HCT116 (cell line): ENCODE results near the gene GJC1. TPM values are rescaled to one million over a fixed set of nuclear protein-coding genes. Genes with fewer than 3 reads are reported as not detected.

Source experiments
- ATAC-seq: fragments of 200-7000 bp; cut with Tn5 transposase; 2 replicates; pipeline ENCODE4 v1.9.1; 2020; ENCODE audit warnings: mild to moderate bottlenecking, moderate library complexity
- BruUV-seq: library from RNA; stranded (reverse); fragments of 400-500 nt; replicated peaks from 2 replicates; lab custom pipeline; 2021; lab: Mats Ljungman, UMichigan
- CTCF ChIA-PET: fragments of 300-600 bp; sonication (Branson Sonifier 250); formaldehyde crosslinking; loops from one replicate; lab custom pipeline; 2021; ENCODE audit warnings: antibody characterized with exemption; lab: Charles Lee
- POLR2A ChIA-PET: fragments of 300-600, 350-600 bp; sonication (Branson Sonifier 250); formaldehyde crosslinking; loops from one replicate; lab custom pipeline; 2021; ENCODE audit warnings: antibody characterized with exemption; lab: Charles Lee
- RAD21 ChIA-PET, 2 experiments: fragments of 300-600 bp; sonication (Branson Sonifier 250); formaldehyde crosslinking; loops; one replicate each; lab custom pipeline; 2023; ENCODE audit warnings: low total read pairs in 2 of 2; ENCODE audit not compliant: uncharacterized antibody in 2 of 2, unreplicated experiment in 2 of 2, low non-redundant PET in 1 of 2; lab: Charles Lee
- DNase-seq: peaks from one replicate; pipeline ENCODE4 v3.0.0-alpha.2; 2010; ENCODE audit warnings: low read depth, low spot score
- H2AFZ ChIP-seq: fragments of 200-600 bp; shearing (Covaris generic), sonication (generic); 2 replicates; pipeline ENCODE4 v1.6.1; 2017; ENCODE audit warnings: low read depth, mixed run types, mixed read lengths, antibody characterized with exemption, low read length; ENCODE audit not compliant: poor library complexity, severe bottlenecking
- H3K27ac ChIP-seq: 2 replicates; pipeline ENCODE4 v1.5.1; 2012; ENCODE audit warnings: low read depth, low read length
- H3K27me3 ChIP-seq: fragments of 200-600 bp; sonication (generic); 2 replicates; pipeline ENCODE4 v1.6.1; 2016; ENCODE audit warnings: mixed run types, low read length, mixed read lengths; ENCODE audit not compliant: insufficient read depth
- H3K36me3 ChIP-seq, 2 experiments: fragments of 200-500 bp in 1 of 2; fragments of 200-600 bp in 1 of 2; sonication (Bioruptor generic) in 1 of 2; sonication (generic) in 1 of 2; 2 replicates each; pipeline versions ENCODE4 v1.5.1 to v1.6.1; 2014 to 2016; ENCODE audit warnings: low read length in 2 of 2, inconsistent platforms in 1 of 2, mixed read lengths in 1 of 2, mixed run types in 1 of 2; ENCODE audit not compliant: insufficient read depth in 2 of 2, control insufficient read depth in 1 of 2
- H3K4me1 ChIP-seq, 2 experiments: fragments of 200-600 bp in 1 of 2; sonication (generic) in 1 of 2; 2 replicates each; pipeline versions ENCODE4 v1.5.1 to v1.6.1; 2012 to 2017; ENCODE audit warnings: low read length in 2 of 2, inconsistent platforms in 1 of 2, mild to moderate bottlenecking in 1 of 2, mixed read lengths in 1 of 2, mixed run types in 1 of 2, moderate library complexity in 1 of 2; ENCODE audit not compliant: insufficient read depth in 2 of 2, control insufficient read depth in 1 of 2
- H3K4me2 ChIP-seq: fragments of 200-600 bp; sonication (generic); 2 replicates; pipeline ENCODE4 v1.6.1; 2017; ENCODE audit warnings: mixed run types, low read length, mixed read lengths
- H3K4me3 ChIP-seq, 2 experiments: fragments of 200-600 bp in 1 of 2; sonication (generic) in 1 of 2; replicated peaks in 1 of 2; 2 replicates each; pipeline ENCODE4 v1.5.1; 2011 to 2016; ENCODE audit warnings: low read length in 2 of 2, control low read depth in 1 of 2, low read depth in 1 of 2, mild to moderate bottlenecking in 1 of 2, mixed read lengths in 1 of 2, mixed run types in 1 of 2
- H3K79me2 ChIP-seq: fragments of 200-600 bp; sonication (generic); 2 replicates; pipeline ENCODE4 v1.6.1; 2017; ENCODE audit warnings: mild to moderate bottlenecking, mixed run types, low read length, moderate library complexity, mixed read lengths; ENCODE audit not compliant: insufficient read depth
- H3K9ac ChIP-seq: fragments of 200-600 bp; sonication (generic); 2 replicates; pipeline ENCODE4 v1.6.1; 2016; ENCODE audit warnings: low read length, mixed read lengths
- H3K9me2 ChIP-seq: fragments of 200-600 bp; sonication (generic), shearing (Covaris generic); 2 replicates; pipeline ENCODE4 v1.6.1; 2017; ENCODE audit warnings: mixed run types, mild to moderate bottlenecking, moderate library complexity; ENCODE audit not compliant: insufficient read depth
- H3K9me3 ChIP-seq, 2 experiments: fragments of 200-500 bp in 1 of 2; fragments of 200-600 bp in 1 of 2; sonication (Bioruptor generic) in 1 of 2; sonication (generic) in 1 of 2; 2 replicates each; pipeline ENCODE4 v1.6.1; 2014 to 2017; ENCODE audit warnings: low read length in 2 of 2, mixed read lengths in 2 of 2, inconsistent platforms in 1 of 2, low read depth in 1 of 2, mild to moderate bottlenecking in 1 of 2, mixed run types in 1 of 2, moderate library complexity in 1 of 2; ENCODE audit not compliant: control insufficient read depth in 1 of 2, insufficient read depth in 1 of 2
- H4K20me1 ChIP-seq: fragments of 200-600 bp; sonication (generic), shearing (Covaris generic); 2 replicates; pipeline ENCODE4 v1.6.1; 2017; ENCODE audit warnings: mixed run types, mild to moderate bottlenecking, moderate library complexity; ENCODE audit not compliant: insufficient read depth
- ATF3 ChIP-seq: IDR thresholded peaks from 2 replicates; pipeline ENCODE4 v1.6.1; 2012
- CBX3 ChIP-seq: IDR thresholded peaks from 2 replicates; pipeline ENCODE4 v1.6.1; 2012; ENCODE audit warnings: low read depth
- CEBPB ChIP-seq: IDR thresholded peaks from 2 replicates; pipeline ENCODE4 v1.6.1; 2012; ENCODE audit warnings: low read depth
- CTCF ChIP-seq, 3 experiments: fragments of 200-600 bp in 1 of 3; sonication (generic) in 1 of 3; IDR thresholded peaks in 2 of 3; conservative IDR thresholded peaks in 1 of 3; 2 replicates each; pipeline ENCODE4 v1.5.1; 2012 to 2017; ENCODE audit warnings: low read depth in 2 of 3, low read length in 2 of 3, antibody characterized with exemption in 1 of 3, borderline replicate concordance in 1 of 3, control low read depth in 1 of 3, mild to moderate bottlenecking in 1 of 3, mixed read lengths in 1 of 3, mixed run types in 1 of 3, moderate library complexity in 1 of 3; ENCODE audit not compliant: insufficient read depth in 1 of 3
- EGR1 ChIP-seq: IDR thresholded peaks from 2 replicates; pipeline ENCODE4 v1.6.1; 2012; ENCODE audit warnings: low read depth
- EZH2 ChIP-seq: fragments of 200-600 bp; sonication (generic); IDR thresholded peaks from 2 replicates; pipeline ENCODE4 v1.6.1; 2017; ENCODE audit warnings: antibody characterized with exemption, mixed run types
- EZH2phosphoT487 ChIP-seq: fragments of 200-600 bp; IDR thresholded peaks from 2 replicates; pipeline ENCODE4 v1.6.1; 2018; ENCODE audit warnings: antibody characterized with exemption, borderline replicate concordance
- POLR2A ChIP-seq: IDR thresholded peaks from 2 replicates; pipeline ENCODE4 v1.7.0; 2011; ENCODE audit warnings: borderline replicate concordance; ENCODE audit not compliant: insufficient read depth, insufficient read length; ENCODE audit errors: extremely low read depth
- POLR2AphosphoS5 ChIP-seq: IDR thresholded peaks from 2 replicates; pipeline ENCODE4 v1.6.1; 2011; ENCODE audit warnings: mild to moderate bottlenecking, low read depth, low read length, moderate library complexity
- REST ChIP-seq: IDR thresholded peaks from 2 replicates; pipeline ENCODE4 v1.6.1; 2012; ENCODE audit warnings: low read depth
- SIN3A ChIP-seq: IDR thresholded peaks from 2 replicates; pipeline ENCODE4 v1.6.1; 2012; ENCODE audit warnings: low read depth
- TCF7L2 ChIP-seq: IDR thresholded peaks from 2 replicates; pipeline ENCODE4 v1.7.0; 2011; ENCODE audit warnings: borderline replicate concordance, inconsistent platforms; ENCODE audit not compliant: insufficient read depth, insufficient read length; ENCODE audit errors: extremely low read depth
- YY1 ChIP-seq: IDR thresholded peaks from 2 replicates; pipeline ENCODE4 v1.6.1; 2011; ENCODE audit warnings: low read length, low read depth, moderate library complexity, mild to moderate bottlenecking; ENCODE audit not compliant: insufficient replicate concordance; ENCODE audit errors: extremely low read depth
- ZFX ChIP-seq: fragments of 450-650 bp; IDR thresholded peaks from 2 replicates; pipeline ENCODE4 v1.6.1; 2017
- ZNF274 ChIP-seq: fragments of 200-500 bp; sonication (Bioruptor generic); IDR thresholded peaks from 2 replicates; pipeline ENCODE4 v1.6.1; 2014; ENCODE audit warnings: mild to moderate bottlenecking, low read depth, low read length, inconsistent platforms
- intact Hi-C: fragments of 100-400 bp; cut with micrococcal nuclease; formaldehyde crosslinking; loops from 2 replicates; pipeline ENCODE4 v1.10.0; 2022
- total RNA-seq: library from RNA; stranded (reverse); gene quantifications from one replicate; pipeline ENCODE4 v1.2.1, GENCODE V29; 2021; ENCODE audit not compliant: unreplicated experiment

The GJC1 gene
- total RNA-seq, 1 experiment from 2014 or later = 62.4 TPM

GRCh38 chr17:44767493-44767892 is 62.6 kb downstream of the GJC1 start (continued):
- no peak for TF ChIP-seq CTCF (IDR thresholded peaks at IDR 0.05 in 2 of 3, conservative IDR thresholded peaks at IDR 0.05 in 1 of 3; ENCODE audit: borderline replicate concordance in 1 of 3, insufficient read depth in 1 of 3, low read depth in 2 of 3, low read length in 2 of 3)

DNA sequence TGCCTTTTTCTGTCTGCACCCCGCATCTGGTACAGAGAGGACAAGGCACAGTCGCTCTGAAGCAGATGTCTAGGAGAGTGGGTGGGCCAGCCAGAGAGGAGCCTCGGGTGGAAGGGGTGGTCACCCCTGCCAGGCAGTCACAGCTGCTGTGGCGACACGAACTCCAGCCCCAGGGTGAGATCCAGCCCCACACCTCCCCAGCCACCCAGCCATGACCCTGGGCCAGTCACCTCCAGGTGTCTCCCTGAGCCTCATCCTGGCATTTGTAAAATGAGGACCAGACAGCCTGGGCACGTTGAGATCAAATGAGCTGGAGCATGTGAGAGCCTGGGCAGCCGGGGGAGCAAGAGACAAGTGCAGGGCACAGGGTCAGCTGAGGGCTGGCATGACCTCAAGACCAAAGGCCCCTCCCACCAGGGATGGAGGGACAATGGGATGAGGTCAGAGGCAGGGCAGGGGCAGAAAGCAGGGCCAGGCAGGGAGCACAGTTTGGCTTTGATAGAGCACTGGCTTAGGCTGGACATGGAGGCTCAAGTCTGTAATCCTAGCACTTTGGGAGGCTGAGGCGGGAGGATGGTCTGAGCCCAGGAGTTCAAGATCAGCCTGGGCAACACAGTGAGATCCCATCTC is 63.6 kb downstream of the GJC1 start:
- intact Hi-C loops = no loop called here
- Histone ChIP-seq H3K79me2 (no peaks in the 10 kb centered on the region), H3K27ac (no peak overlapping the region), H3K9ac (no peak overlapping the region), H2AFZ (no peak overlapping the region), H4K20me1 (no peaks in the 10 kb centered on the region), H3K36me3 (no peaks in the 10 kb centered on the region), H3K9me2 (no peaks in the 10 kb centered on the region), H3K4me3 (no peak overlapping the region), H3K4me2 (no peak overlapping the region), H3K27me3 (no peaks in the 10 kb centered on the region), H3K9me3 (no peaks in the 10 kb centered on the region), H3K4me1 (no peaks in the 10 kb centered on the region)
- ChIA-PET POLR2A (no interaction called here), CTCF (interaction anchor here (1.5 to 1.6 kb wide), 2 partner anchors 9 to 12 kb away, joined by 3 to 5 read pairs; no protein-coding TSS in a partner anchor), RAD21 (no interaction called here)
- ATAC-seq = no peak
- no peak for DNase-seq
- BruUV-seq = no TSS peak
- TF ChIP-seq REST (no peak), EZH2 (no peak), YY1 (no peak), POLR2A (no peak), EGR1 (no peak), ZFX (no peak), EZH2phosphoT487 (no peak), POLR2AphosphoS5 (no peak), ATF3 (no peak), TCF7L2 (no peak), CEBPB (no peak), CBX3 (no peak), SIN3A (no peak), ZNF274 (no peak)
